ENCODE results near the gene LTC4S.

Gene LTC4S

DNA sequence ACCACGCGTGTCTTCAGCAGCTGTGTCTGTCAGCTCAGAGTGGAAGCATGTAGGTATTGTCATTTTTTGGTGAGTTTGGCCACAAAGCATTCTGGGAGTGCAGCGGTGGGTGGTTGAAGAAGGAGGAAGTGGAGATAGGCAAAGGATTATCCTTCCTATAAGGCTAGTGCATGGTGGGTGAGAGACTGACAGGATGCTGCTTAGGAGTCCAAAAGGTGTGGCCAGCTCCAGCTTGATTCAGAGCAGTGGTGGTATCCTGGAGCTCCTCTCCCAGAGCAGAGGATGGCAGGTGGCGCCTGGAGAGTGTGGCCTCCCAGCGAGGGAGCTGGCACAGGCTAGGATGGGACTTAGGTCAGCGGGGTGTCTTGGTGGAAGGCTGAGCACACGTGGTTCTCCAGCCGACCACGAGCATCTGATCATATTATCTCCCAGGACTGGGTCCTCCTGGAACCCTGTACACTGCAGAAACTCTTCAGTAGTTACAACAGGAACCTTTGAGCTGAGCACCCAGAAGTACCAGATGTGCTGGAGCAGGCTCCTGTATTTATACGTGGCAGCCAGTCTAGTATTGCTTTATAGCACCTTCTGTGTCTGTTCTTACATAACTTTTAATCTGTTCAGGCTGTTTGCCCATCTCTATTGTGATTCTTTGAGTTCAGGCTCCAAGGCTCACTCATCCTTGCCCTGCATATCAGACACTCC is 31.6 kb upstream of the LTC4S start:
- no peak for TF ChIP-seq Cebpa-rat (IDR thresholded peaks at IDR 0.05)
- H3K27me3 ChIP-seq: no peaks in the 10 kb centered on the region
- H3K27ac ChIP-seq: peak overlapping the region; percentile 26; the same call in 1 of the 2 replicates
- peaks cover 49% of the 10 kb centered on the region for H3K36me3 ChIP-seq
- no peak overlapping the region for H3K4me3 ChIP-seq
- peaks cover 100% of the 10 kb centered on the region for H4K20me1 ChIP-seq
- H3K4me1 ChIP-seq: peaks cover 36% of the 10 kb centered on the region
- no peak overlapping the region; the same call in 1 of the 2 replicates for H3K9ac ChIP-seq
- H3K4me2 ChIP-seq: peak overlapping the region; percentile 56
- H3K9me3 ChIP-seq: no peaks in the 10 kb centered on the region

DNA sequence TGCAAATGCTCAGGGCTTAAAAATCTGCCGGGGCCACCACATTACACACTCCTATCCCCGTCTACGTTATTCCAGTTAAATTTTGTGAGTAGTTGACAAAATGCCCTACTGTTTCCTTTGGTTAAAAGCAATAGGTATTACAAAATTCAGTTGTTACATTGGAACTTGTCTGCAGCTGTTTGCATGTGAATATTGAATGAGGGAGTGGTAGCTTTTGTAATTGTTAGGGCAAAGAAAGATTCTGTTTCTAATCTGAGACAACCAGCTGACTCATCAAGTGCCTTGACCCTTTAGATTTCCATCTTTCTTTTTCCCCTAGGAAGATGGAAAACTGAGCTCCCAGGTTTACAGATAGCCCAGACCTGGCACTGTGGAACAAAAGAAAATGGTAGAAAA is 31.0 kb upstream of the LTC4S start:
- Histone ChIP-seq H4K20me1 (peaks cover 100% of the 10 kb centered on the region), H3K9ac (no peak overlapping the region), H3K9me3 (no peaks in the 10 kb centered on the region), H3K4me3 (no peak overlapping the region), H3K4me1 (peaks cover 36% of the 10 kb centered on the region), H3K27me3 (no peaks in the 10 kb centered on the region), H3K4me2 (no peak overlapping the region), H3K27ac (no peak overlapping the region), H3K36me3 (peaks cover 55% of the 10 kb centered on the region)
- no peak for TF ChIP-seq Cebpa-rat (IDR thresholded peaks at IDR 0.05)

DNA sequence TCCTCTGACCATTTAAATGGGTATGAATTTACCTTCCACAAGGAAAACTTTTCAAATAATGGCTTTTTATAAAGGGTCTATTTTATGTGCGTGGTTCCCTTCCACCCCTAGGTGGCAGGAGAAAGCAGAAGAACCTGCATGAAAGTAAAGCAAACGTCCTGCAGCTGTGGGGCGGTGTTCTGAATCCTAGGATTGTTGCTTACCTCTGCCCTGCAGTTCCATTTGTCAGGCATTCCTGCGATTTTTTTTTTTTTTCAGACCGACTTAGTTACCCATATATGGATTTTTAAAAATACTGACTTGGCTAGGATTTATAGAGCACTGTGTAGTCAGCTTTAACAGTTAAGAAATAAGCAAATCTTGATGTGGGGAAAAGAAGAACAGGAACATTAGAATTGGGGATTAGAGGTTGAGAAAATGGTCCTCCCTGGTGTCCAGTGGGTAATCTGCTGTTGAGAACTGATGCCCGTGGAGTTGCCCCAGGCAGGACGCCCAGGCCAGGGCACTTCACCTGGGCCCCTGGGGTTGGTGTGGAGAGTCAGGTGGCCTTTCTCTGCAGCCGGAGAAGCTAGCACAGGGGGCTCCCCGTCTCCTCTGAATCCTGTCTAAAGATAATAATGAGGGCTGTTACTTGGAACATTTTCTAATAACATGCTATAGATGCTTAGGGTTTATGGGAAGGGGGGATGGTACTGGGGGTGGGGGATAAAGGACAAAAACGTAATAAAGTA is 30.4 kb upstream of the LTC4S start:
- Histone ChIP-seq H4K20me1 (peaks cover 100% of the 10 kb centered on the region), H3K36me3 (peaks cover 58% of the 10 kb centered on the region), H3K9me3 (no peaks in the 10 kb centered on the region), H3K27ac (no peak overlapping the region), H3K4me3 (no peak overlapping the region), H3K4me2 (no peak overlapping the region), H3K27me3 (no peaks in the 10 kb centered on the region), H3K9ac (no peak overlapping the region), H3K4me1 (peaks cover 36% of the 10 kb centered on the region)
- no peak for TF ChIP-seq Cebpa-rat (IDR thresholded peaks at IDR 0.05)

DNA sequence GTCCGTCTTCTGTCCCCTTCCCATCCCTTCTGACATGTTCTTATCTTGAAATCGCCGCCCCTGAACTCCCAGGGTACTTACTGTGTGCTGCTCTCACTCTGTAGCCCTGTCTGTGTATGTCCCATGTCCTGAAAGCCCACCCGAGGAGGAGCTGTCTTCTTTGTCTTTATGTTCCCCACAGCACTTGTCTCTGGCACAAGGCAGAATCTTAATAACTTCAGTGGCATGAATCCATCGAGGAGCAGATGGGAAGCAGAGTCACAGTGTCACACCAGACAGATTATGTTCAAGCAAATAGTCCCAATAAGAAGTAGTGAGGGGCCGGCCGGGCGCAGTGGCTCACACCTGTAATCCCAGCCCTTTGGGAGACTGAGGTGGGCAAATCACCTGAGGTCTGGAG is 29.7 kb upstream of the LTC4S start:
- H3K4me2 ChIP-seq: no peak overlapping the region

DNA sequence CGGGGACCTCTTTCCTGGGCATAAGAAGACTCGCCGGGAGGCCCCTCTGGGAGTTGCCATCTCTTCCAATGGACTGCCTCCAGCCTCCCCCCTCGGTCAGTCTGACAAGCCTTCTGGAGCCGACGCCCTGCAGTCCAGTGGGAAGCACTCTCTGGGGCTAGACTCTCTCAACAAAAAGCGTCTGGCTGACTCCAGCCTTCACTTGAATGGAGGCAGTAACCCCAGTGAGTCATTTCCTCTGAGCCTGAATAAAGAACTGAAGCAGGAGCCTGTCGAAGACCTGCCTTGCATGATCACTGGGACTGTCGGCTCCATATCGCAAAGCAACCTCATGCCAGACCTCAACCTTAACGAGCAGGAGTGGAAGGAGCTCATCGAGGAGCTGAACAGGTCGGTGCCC is 28.4 kb upstream of the LTC4S start:
- TF ChIP-seq Cebpa-rat (IDR thresholded peaks at IDR 0.05): no peak
- Histone ChIP-seq H4K20me1 (peaks cover 100% of the 10 kb centered on the region), H3K9ac (no peak overlapping the region), H3K4me1 (peaks cover 29% of the 10 kb centered on the region), H3K4me2 (no peak overlapping the region), H3K36me3 (peaks cover 69% of the 10 kb centered on the region), H3K27ac (no peak overlapping the region), H3K4me3 (no peak overlapping the region), H3K9me3 (no peaks in the 10 kb centered on the region), H3K27me3 (no peaks in the 10 kb centered on the region)

More for the DNA sequence above, 29.7 kb upstream of the LTC4S start:
- H4K20me1 ChIP-seq: peaks cover 100% of the 10 kb centered on the region
- H3K27ac ChIP-seq: no peak overlapping the region
- no peak overlapping the region for H3K9ac ChIP-seq
- no peaks in the 10 kb centered on the region for H3K27me3 ChIP-seq
- H3K36me3 ChIP-seq: peaks cover 58% of the 10 kb centered on the region
- H3K4me1 ChIP-seq: peaks cover 36% of the 10 kb centered on the region
- H3K4me3 ChIP-seq: no peak overlapping the region
- TF ChIP-seq Cebpa-rat (IDR thresholded peaks at IDR 0.05): no peak
- H3K9me3 ChIP-seq: no peaks in the 10 kb centered on the region

DNA sequence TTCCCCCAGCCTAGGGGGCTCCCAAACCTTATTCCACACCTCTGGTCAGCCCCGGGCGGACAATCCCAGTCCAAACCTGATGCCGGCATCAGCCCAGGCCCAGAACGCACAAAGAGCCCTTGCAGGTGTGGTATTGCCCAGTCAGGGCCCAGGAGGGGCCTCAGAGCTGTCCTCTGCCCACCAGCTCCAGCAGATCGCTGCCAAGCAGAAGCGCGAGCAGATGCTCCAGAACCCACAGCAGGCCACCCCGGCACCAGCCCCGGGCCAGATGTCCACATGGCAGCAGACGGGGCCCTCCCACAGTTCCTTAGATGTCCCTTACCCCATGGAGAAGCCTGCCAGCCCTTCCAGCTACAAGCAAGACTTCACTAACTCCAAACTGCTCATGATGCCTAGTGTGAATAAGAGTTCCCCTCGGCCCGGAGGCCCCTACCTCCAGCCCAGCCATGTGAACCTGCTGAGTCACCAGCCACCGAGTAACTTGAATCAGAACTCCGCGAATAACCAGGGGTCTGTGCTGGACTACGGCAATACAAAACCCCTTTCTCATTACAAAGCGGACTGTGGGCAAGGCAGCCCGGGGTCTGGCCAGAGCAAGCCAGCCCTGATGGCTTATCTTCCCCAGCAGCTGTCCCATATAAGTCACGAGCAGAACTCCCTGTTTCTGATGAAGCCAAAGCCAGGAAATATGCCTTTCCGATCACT is 27.6 kb upstream of the LTC4S start:
- peaks cover 77% of the 10 kb centered on the region for H3K36me3 ChIP-seq
- no peaks in the 10 kb centered on the region for H3K9me3 ChIP-seq
- no peak for TF ChIP-seq Cebpa-rat (IDR thresholded peaks at IDR 0.05)
- no peaks in the 10 kb centered on the region for H3K27me3 ChIP-seq
- H4K20me1 ChIP-seq: peaks cover 100% of the 10 kb centered on the region
- peaks cover 25% of the 10 kb centered on the region for H3K4me1 ChIP-seq
- no peak overlapping the region for H3K4me3 ChIP-seq
- H3K27ac ChIP-seq: no peak overlapping the region
- no peak overlapping the region for H3K4me2 ChIP-seq
- H3K9ac ChIP-seq: no peak overlapping the region; the same call in 1 of the 2 replicates

DNA sequence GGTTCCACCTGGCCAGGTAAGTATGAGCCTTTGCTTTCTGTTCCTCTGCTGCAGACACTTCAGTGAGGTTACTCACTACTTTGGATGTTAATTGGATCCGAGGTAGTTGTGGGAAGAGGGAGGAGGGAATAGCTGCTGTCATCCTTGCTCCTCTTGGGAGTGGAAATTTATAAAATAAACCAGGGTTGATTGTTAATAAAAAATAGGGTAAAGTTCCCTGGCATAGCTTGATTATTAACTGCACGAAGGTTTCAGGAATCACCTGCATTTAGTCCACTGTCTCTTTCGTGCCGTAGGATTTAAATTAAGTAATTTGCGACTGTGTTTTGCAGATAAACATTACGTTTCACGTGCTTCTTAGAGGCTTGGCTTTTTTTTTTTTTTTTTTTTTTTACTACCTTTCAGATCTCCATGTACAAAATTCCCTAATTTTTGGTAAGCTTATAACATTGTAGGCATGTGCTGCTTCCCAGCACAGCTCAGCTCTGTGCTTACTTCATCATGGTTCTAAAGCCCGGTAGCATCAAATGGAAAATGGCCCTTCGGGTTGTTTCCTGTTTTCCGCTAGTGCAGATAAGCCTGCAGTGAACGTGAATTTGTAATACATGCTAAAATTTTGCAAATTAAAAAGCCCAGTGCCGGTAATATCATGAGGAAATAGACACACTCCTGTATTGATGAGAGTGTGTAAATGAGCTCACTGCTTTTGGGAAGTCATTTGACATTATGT is 26.9 kb upstream of the LTC4S start:
- Histone ChIP-seq H3K4me2 (no peak overlapping the region), H3K4me3 (no peak overlapping the region), H3K4me1 (peaks cover 18% of the 10 kb centered on the region), H3K9me3 (no peaks in the 10 kb centered on the region), H3K9ac (no peak overlapping the region; the same call in 1 of the 2 replicates), H3K27me3 (no peaks in the 10 kb centered on the region), H4K20me1 (peaks cover 100% of the 10 kb centered on the region), H3K36me3 (peaks cover 84% of the 10 kb centered on the region), H3K27ac (no peak overlapping the region)
- TF ChIP-seq Cebpa-rat (IDR thresholded peaks at IDR 0.05): no peak

DNA sequence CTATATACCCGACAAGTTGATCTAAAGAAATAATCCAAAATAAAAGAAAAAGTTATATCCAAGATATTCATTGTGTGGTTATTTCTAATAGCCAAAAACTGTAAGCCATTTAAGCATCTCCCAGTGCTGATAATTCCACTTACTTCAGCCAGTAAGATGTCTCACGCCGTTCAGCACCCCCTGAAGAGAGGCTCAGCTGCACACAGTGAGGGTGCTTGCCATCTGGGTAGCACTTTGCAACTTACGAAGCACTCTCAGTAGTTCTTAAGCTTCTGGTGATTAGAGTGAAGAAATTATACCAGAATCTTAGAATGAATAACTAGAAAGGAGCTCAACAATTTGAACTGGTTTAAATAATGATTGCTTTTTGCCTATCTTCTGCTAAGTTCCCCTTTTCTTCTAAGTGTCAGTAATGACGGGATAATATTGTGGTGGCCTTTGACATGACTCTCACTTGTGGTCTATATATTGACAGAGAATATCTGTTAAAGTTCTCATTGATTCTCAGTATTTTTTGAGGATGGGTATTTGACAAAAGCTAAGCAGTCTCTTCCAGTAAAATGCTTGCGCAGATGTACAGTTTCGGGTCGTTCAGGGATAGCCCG is 26.2 kb upstream of the LTC4S start:
- H3K27ac ChIP-seq: no peak overlapping the region
- H4K20me1 ChIP-seq: peaks cover 97% of the 10 kb centered on the region
- H3K4me3 ChIP-seq: no peak overlapping the region
- peaks cover 91% of the 10 kb centered on the region for H3K36me3 ChIP-seq
- no peaks in the 10 kb centered on the region for H3K27me3 ChIP-seq
- no peak overlapping the region for H3K9ac ChIP-seq
- H3K4me2 ChIP-seq: no peak overlapping the region
- no peaks in the 10 kb centered on the region for H3K9me3 ChIP-seq
- H3K4me1 ChIP-seq: peaks cover 11% of the 10 kb centered on the region
- TF ChIP-seq Cebpa-rat (IDR thresholded peaks at IDR 0.05): no peak

Measured in BLaER1 (cell line).